IMR-90 (cell line): ENCODE measurements around the gene CCDC13. TPM values are rescaled to one million over a fixed set of nuclear protein-coding genes. Genes with fewer than 3 reads are reported as not detected.

ENCODE experiments used
- ATAC-seq: fragments of 200-7000 bp; cut with Tn5 transposase; 2 replicates; pipeline ENCODE4 v1.9.1; 2020; ENCODE audit warnings: low read depth, mild to moderate bottlenecking, moderate library complexity
- BruUV-seq: library from RNA; stranded (reverse); fragments of 400-500 nt; replicated peaks from 2 replicates; lab custom pipeline; 2021; lab: Mats Ljungman, UMichigan
- CTCF ChIA-PET: fragments of 300-600 bp; formaldehyde crosslinking; extraction: SDS; loops from one replicate; lab custom pipeline; 2021; ENCODE audit warnings: antibody characterized with exemption; lab: Yijun Ruan, JAX
- POLR2A ChIA-PET: fragments of 300-600 bp; sonication (Branson Sonifier 250); formaldehyde crosslinking; loops from one replicate; lab custom pipeline; 2022; ENCODE audit warnings: antibody characterized with exemption; ENCODE audit not compliant: unreplicated experiment; lab: Charles Lee
- DNase-seq: peaks from one replicate; pipeline ENCODE4 v3.0.0; 2013
- H2AFZ ChIP-seq: replicated peaks from 2 replicates; pipeline ENCODE3; 2013; ENCODE audit warnings: low read length, mild to moderate bottlenecking; ENCODE audit not compliant: poor library complexity
- H2AK5ac ChIP-seq: 2 replicates; pipeline ENCODE4 v1.6.1; 2013; ENCODE audit warnings: low read depth, low read length, inconsistent platforms
- H2AK9ac ChIP-seq: replicated peaks from 2 replicates; pipeline ENCODE3; 2013; ENCODE audit warnings: mild to moderate bottlenecking, low read depth, low read length, moderate library complexity; ENCODE audit not compliant: poor library complexity
- H2BK120ac ChIP-seq: 2 replicates; pipeline ENCODE4 v1.6.1; 2013; ENCODE audit warnings: low read depth, low read length, inconsistent platforms
- H2BK15ac ChIP-seq: 3 replicates; pipeline ENCODE4 v1.6.1; 2013; ENCODE audit warnings: low read depth, low read length, inconsistent platforms
- H2BK20ac ChIP-seq: 2 replicates; pipeline ENCODE4 v1.6.1; 2013; ENCODE audit warnings: low read depth, mild to moderate bottlenecking, inconsistent platforms, low read length, moderate library complexity
- H2BK5ac ChIP-seq: 2 replicates; pipeline ENCODE4 v1.6.1; 2013; ENCODE audit warnings: mild to moderate bottlenecking, low read depth, low read length, inconsistent platforms; ENCODE audit not compliant: poor library complexity, severe bottlenecking
- H3K14ac ChIP-seq: replicated peaks from 2 replicates; pipeline ENCODE4 v1.6.1; 2013; ENCODE audit warnings: low read depth, low read length, inconsistent platforms
- H3K18ac ChIP-seq: 2 replicates; pipeline ENCODE4 v1.6.1; 2013; ENCODE audit warnings: low read depth, low read length, control low read depth
- H3K23ac ChIP-seq: 2 replicates; pipeline ENCODE4 v1.6.1; 2013; ENCODE audit warnings: low read depth, low read length, inconsistent platforms
- H3K27ac ChIP-seq: 2 replicates; pipeline ENCODE4 v1.5.1; 2013; ENCODE audit warnings: mild to moderate bottlenecking, control low read depth, low read length; ENCODE audit not compliant: insufficient read depth
- H3K27me3 ChIP-seq: 2 replicates; pipeline ENCODE4 v1.6.1; 2013; ENCODE audit warnings: low read length; ENCODE audit not compliant: control insufficient read depth, insufficient read depth
- H3K36me3 ChIP-seq: 2 replicates; pipeline ENCODE4 v1.6.1; 2013; ENCODE audit warnings: low read length, mixed read lengths; ENCODE audit not compliant: control insufficient read depth, insufficient read depth
- H3K4ac ChIP-seq: 2 replicates; pipeline ENCODE4 v1.6.1; 2013; ENCODE audit warnings: low read depth, low read length, inconsistent platforms
- H3K4me1 ChIP-seq: 2 replicates; pipeline ENCODE4 v1.6.1; 2013; ENCODE audit warnings: low read length, mixed read lengths; ENCODE audit not compliant: control insufficient read depth, insufficient read depth
- H3K4me2 ChIP-seq: 2 replicates; pipeline ENCODE4 v1.6.1; 2013; ENCODE audit warnings: low read depth, mild to moderate bottlenecking, control low read depth, low read length, moderate library complexity
- H3K4me3 ChIP-seq: 2 replicates; pipeline ENCODE4 v1.5.1; 2013; ENCODE audit warnings: low read depth, mild to moderate bottlenecking, control low read depth, low read length, moderate library complexity; ENCODE audit not compliant: insufficient read depth
- H3K56ac ChIP-seq: 2 replicates; pipeline ENCODE4 v1.6.1; 2013; ENCODE audit warnings: low read length, inconsistent platforms; ENCODE audit not compliant: insufficient read depth; ENCODE audit errors: extremely low read depth
- H3K79me1 ChIP-seq, 2 experiments: 2 replicates each; pipeline ENCODE4 v1.6.1; 2013; ENCODE audit warnings: low read length in 2 of 2, inconsistent platforms in 1 of 2, low read depth in 1 of 2
- H3K9ac ChIP-seq: 2 replicates; pipeline ENCODE4 v1.6.1; 2013; ENCODE audit warnings: low read depth, low read length, control low read depth
- H3K9me1 ChIP-seq: 2 replicates; pipeline ENCODE4 v1.6.1; 2013; ENCODE audit warnings: low read length, inconsistent platforms; ENCODE audit not compliant: insufficient read depth
- H3K9me3 ChIP-seq: 2 replicates; pipeline ENCODE4 v1.6.1; 2013; ENCODE audit warnings: low read length; ENCODE audit not compliant: control insufficient read depth, insufficient read depth
- H4K20me1 ChIP-seq: 2 replicates; pipeline ENCODE4 v1.6.1; 2013; ENCODE audit warnings: low read length, inconsistent platforms; ENCODE audit not compliant: insufficient read depth
- H4K5ac ChIP-seq: 2 replicates; pipeline ENCODE4 v1.6.1; 2013; ENCODE audit warnings: mild to moderate bottlenecking, low read depth, low read length, control low read depth
- H4K8ac ChIP-seq, 2 experiments: 2 replicates each; pipeline ENCODE4 v1.6.1; 2013; ENCODE audit warnings: low read depth in 2 of 2, low read length in 2 of 2, control low read depth in 1 of 2, inconsistent platforms in 1 of 2
- H4K91ac ChIP-seq: 2 replicates; pipeline ENCODE4 v1.6.1; 2013; ENCODE audit warnings: low read depth, low read length, inconsistent platforms; ENCODE audit not compliant: insufficient read depth
- ELK1 ChIP-seq: fragments of 150-350 bp; IDR thresholded peaks from 2 replicates; pipeline ENCODE4 v1.6.1; 2016; ENCODE audit warnings: low read depth, mild to moderate bottlenecking, low read length, moderate library complexity, borderline replicate concordance
- MAZ ChIP-seq: IDR thresholded peaks from 2 replicates; pipeline ENCODE4 v1.6.1; 2012; ENCODE audit warnings: low read depth, mild to moderate bottlenecking, low read length, improper control_type of control experiment, moderate library complexity, borderline replicate concordance
- MXI1 ChIP-seq: IDR thresholded peaks from 2 replicates; pipeline ENCODE4 v1.6.1; 2012; ENCODE audit warnings: low read depth, mild to moderate bottlenecking, low read length, moderate library complexity, borderline replicate concordance
- NFE2L2 ChIP-seq: fragments of 150-350 bp; IDR thresholded peaks from 2 replicates; pipeline ENCODE4 v1.6.1; 2016; ENCODE audit warnings: low read depth, mild to moderate bottlenecking, low read length
- RAD21 ChIP-seq: IDR thresholded peaks from 2 replicates; pipeline ENCODE4 v1.6.1; 2012; ENCODE audit warnings: low read length, improper control_type of control experiment
- RCOR1 ChIP-seq: IDR thresholded peaks from 2 replicates; pipeline ENCODE4 v1.6.1; 2012; ENCODE audit warnings: mild to moderate bottlenecking, low read length, improper control_type of control experiment; ENCODE audit not compliant: insufficient replicate concordance
- RFX5 ChIP-seq: IDR thresholded peaks from 2 replicates; pipeline ENCODE4 v1.8.0; 2012; ENCODE audit warnings: low read depth, mild to moderate bottlenecking, low read length, moderate library complexity
- WGBS, 2 experiments: methylation state at CpG; one replicate each; pipeline versions ENCODE4 v1.1.5 to v1.1.7; 2013; ENCODE audit warnings: missing lambda C conversion rate in 2 of 2; ENCODE audit not compliant: insufficient read length in 1 of 2; ENCODE audit errors: extremely low coverage in 2 of 2; 5-methylcytosine and 5-hydroxymethylcytosine counted together
- dilution Hi-C: fragments of 300-500 bp; cut with HindIII; formaldehyde crosslinking; loops from one replicate; pipeline ENCODE4 v1.14.3; 2018; ENCODE audit warnings: low sequenced_read_pairs; ENCODE audit not compliant: unreplicated experiment
- in situ Hi-C: fragments of 300-500 bp; cut with MboI; formaldehyde crosslinking; loops from 3 replicates; pipeline ENCODE4 v1.14.3; 2019; ENCODE audit warnings: low sequenced_read_pairs, inconsistent platforms, mixed read lengths
- intact Hi-C: fragments of 100-400 bp; cut with micrococcal nuclease; formaldehyde crosslinking; loops from 2 replicates; pipeline ENCODE4 v1.10.0; 2022
- polyA plus RNA-seq, 3 experiments: library from polyadenylated mRNA; depleted of rRNA; stranded (reverse); fragments of >200 nt; gene quantifications; 2 replicates each; pipeline ENCODE4 v1.2.3, GENCODE V29; 2012; ENCODE audit warnings: low replicate concordance in 1 of 3
- total RNA-seq: library from RNA; depleted of rRNA; stranded (reverse); fragments of >200 nt; gene quantifications from 2 replicates; pipeline ENCODE4 v1.2.3, GENCODE V29; 2012
- TF ChIP-seq, protein P1 (sequence below): conservative IDR thresholded peaks from 2 replicates; pipeline ENCODE4 v1.5.1; 2012; ENCODE audit warnings: mild to moderate bottlenecking, low read depth, low read length, improper control_type of control experiment
- TF ChIP-seq, protein P2 (sequence below): fragments of 150-350 bp; IDR thresholded peaks from 2 replicates; pipeline ENCODE4 v1.6.1; 2017; ENCODE audit warnings: mild to moderate bottlenecking, antibody characterized with exemption, low read length, low read depth

CCDC13 gene
- total and polyA plus RNA-seq, 2 of the 4 experiments (the other 2 are of a cell fraction) = 0.18 to 0.19 TPM

- H3K9me3 ChIP-seq = no peaks in the 10 kb centered on the region
- TF ChIP-seq RCOR1 (no peak), MAZ (no peak), MXI1 (no peak), RFX5 (no peak), NFE2L2 (no peak), ELK1 (no peak), RAD21 (no peak)
- TF ChIP-seq, protein P1, sequence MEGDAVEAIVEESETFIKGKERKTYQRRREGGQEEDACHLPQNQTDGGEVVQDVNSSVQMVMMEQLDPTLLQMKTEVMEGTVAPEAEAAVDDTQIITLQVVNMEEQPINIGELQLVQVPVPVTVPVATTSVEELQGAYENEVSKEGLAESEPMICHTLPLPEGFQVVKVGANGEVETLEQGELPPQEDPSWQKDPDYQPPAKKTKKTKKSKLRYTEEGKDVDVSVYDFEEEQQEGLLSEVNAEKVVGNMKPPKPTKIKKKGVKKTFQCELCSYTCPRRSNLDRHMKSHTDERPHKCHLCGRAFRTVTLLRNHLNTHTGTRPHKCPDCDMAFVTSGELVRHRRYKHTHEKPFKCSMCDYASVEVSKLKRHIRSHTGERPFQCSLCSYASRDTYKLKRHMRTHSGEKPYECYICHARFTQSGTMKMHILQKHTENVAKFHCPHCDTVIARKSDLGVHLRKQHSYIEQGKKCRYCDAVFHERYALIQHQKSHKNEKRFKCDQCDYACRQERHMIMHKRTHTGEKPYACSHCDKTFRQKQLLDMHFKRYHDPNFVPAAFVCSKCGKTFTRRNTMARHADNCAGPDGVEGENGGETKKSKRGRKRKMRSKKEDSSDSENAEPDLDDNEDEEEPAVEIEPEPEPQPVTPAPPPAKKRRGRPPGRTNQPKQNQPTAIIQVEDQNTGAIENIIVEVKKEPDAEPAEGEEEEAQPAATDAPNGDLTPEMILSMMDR = no peak
- TF ChIP-seq, protein P2, sequence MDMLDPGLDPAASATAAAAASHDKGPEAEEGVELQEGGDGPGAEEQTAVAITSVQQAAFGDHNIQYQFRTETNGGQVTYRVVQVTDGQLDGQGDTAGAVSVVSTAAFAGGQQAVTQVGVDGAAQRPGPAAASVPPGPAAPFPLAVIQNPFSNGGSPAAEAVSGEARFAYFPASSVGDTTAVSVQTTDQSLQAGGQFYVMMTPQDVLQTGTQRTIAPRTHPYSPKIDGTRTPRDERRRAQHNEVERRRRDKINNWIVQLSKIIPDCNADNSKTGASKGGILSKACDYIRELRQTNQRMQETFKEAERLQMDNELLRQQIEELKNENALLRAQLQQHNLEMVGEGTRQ = no peak
- no peak overlapping the region for H2BK15ac ChIP-seq
- no peak overlapping the region for H3K56ac ChIP-seq
- H3K4me3 ChIP-seq = no peak overlapping the region
- H3K18ac ChIP-seq = no peak overlapping the region
- H2AK9ac ChIP-seq = no peak overlapping the region
- no peak for ATAC-seq
- no peaks in the 10 kb centered on the region for H4K20me1 ChIP-seq
- no peak overlapping the region for H3K4me2 ChIP-seq
- no peak overlapping the region for H2AFZ ChIP-seq
- ChIA-PET CTCF (no interaction called here), POLR2A (no interaction called here)
- in situ Hi-C loops = no loop called here
- BruUV-seq = no TSS peak
- intact Hi-C loops = no loop called here
- H2BK5ac ChIP-seq = no peak overlapping the region
- no peak overlapping the region for H3K27ac ChIP-seq
- H4K91ac ChIP-seq = no peak overlapping the region
- WGBS, 2 experiments = no CpG with 5 or more reads among the region's 5 CpGs
- dilution Hi-C loops = no loop called here
- no peaks in the 10 kb centered on the region for H3K79me1 ChIP-seq
- no peak overlapping the region for H4K5ac ChIP-seq
- no peaks in the 10 kb centered on the region for H3K4me1 ChIP-seq
- H3K14ac ChIP-seq = no peak overlapping the region
- no peaks in the 10 kb centered on the region for H3K9me1 ChIP-seq
- peaks cover 15% of the 10 kb centered on the region for H3K27me3 ChIP-seq
- no peak overlapping the region for H3K9ac ChIP-seq
- H2BK20ac ChIP-seq = no peak overlapping the region
- no peak overlapping the region for H4K8ac ChIP-seq
- no peaks in the 10 kb centered on the region for H3K36me3 ChIP-seq
- no peak overlapping the region for H3K23ac ChIP-seq
- no peak for DNase-seq
- H3K4ac ChIP-seq = no peak overlapping the region
- H2BK120ac ChIP-seq = no peak overlapping the region
- H2AK5ac ChIP-seq = no peak overlapping the region
Observed at GRCh38 chr3:42814246-42814645, 41.2 kb upstream of the CCDC13 start.
